HepG2 (cell line): Measurements from ENCODE around the gene RAB1B. TPM values are rescaled to one million over a fixed set of nuclear protein-coding genes. Genes with fewer than 3 reads are reported as not detected.

Source experiments
- ATAC-seq: fragments of 200-7000 bp; cut with Tn5 transposase; 3 replicates; pipeline ENCODE4 v1.9.1; 2020; ENCODE audit warnings: mild to moderate bottlenecking, moderate library complexity
- BruUV-seq: library from RNA; stranded (reverse); fragments of 400-500 nt; replicated peaks from 2 replicates; lab custom pipeline; 2021; lab: Mats Ljungman, UMichigan
- CTCF ChIA-PET: fragments of 300-600 bp; formaldehyde crosslinking; extraction: SDS; loops from one replicate; lab custom pipeline; 2021; ENCODE audit warnings: low total read pairs, inconsistent platforms, low intra/inter-chr PET ratio; lab: Yijun Ruan, JAX
- POLR2A ChIA-PET: fragments of 350-600 bp; sonication (Branson Sonifier 250); formaldehyde crosslinking; loops from one replicate; lab custom pipeline; 2020; ENCODE audit warnings: antibody characterized with exemption, inconsistent platforms; lab: Yijun Ruan, JAX
- DNase-seq: peaks from one replicate; pipeline ENCODE4 v3.0.0-alpha.2; 2015; ENCODE audit warnings: low spot score
- FAIRE-seq: peaks from 3 replicates; lab custom pipeline; 2011; peaks lifted over from hg19 to GRCh38; lab: Jason Lieb, UNC
- H2AFZ ChIP-seq: one replicate; pipeline ENCODE4 v1.6.1; 2011; ENCODE audit warnings: low read length, inconsistent platforms
- H3K27ac ChIP-seq: fragments of 300-600 bp; 3 replicates; pipeline ENCODE4 v1.8.0; 2011; ENCODE audit warnings: mixed run types, mild to moderate bottlenecking, mixed read lengths, low read length, inconsistent platforms; ENCODE audit not compliant: insufficient read depth; ENCODE audit errors: extremely low read length
- H3K27me3 ChIP-seq, 2 experiments: fragments of 200-600 bp in 1 of 2; 2 replicates in 1 of 2; 3 replicates in 1 of 2; pipeline versions ENCODE4 v1.6.0 to v1.8.0; 2011; ENCODE audit warnings: low read length in 2 of 2, mild to moderate bottlenecking in 2 of 2, moderate library complexity in 2 of 2, inconsistent platforms in 1 of 2; ENCODE audit not compliant: insufficient read depth in 2 of 2, control insufficient read depth in 1 of 2
- H3K36me3 ChIP-seq, 2 experiments: fragments of 200-600 bp in 1 of 2; replicated peaks in 1 of 2; 2 replicates in 1 of 2; 3 replicates in 1 of 2; pipeline versions ENCODE4 v1.5.1 to v1.8.0; 2011; ENCODE audit warnings: low read length in 2 of 2, inconsistent platforms in 1 of 2; ENCODE audit not compliant: insufficient read depth in 2 of 2, control insufficient read depth in 1 of 2
- H3K4me1 ChIP-seq: 2 replicates; pipeline ENCODE4 v1.5.1; 2012; ENCODE audit warnings: low read length, inconsistent platforms; ENCODE audit not compliant: insufficient read depth
- H3K4me2 ChIP-seq: 2 replicates; pipeline ENCODE4 v1.6.0; 2011; ENCODE audit warnings: low read depth, low read length, inconsistent platforms
- H3K4me3 ChIP-seq, 3 experiments: fragments of 200-600 bp in 1 of 3; sonication (generic), shearing (Covaris generic) in 1 of 3; replicated peaks in 1 of 3; 2 replicates each; pipeline ENCODE4 v1.5.1; 2011 to 2016; ENCODE audit warnings: low read length in 3 of 3, inconsistent platforms in 2 of 3, low read depth in 2 of 3, mild to moderate bottlenecking in 2 of 3, control low read depth in 1 of 3, mixed read lengths in 1 of 3; ENCODE audit not compliant: insufficient read depth in 1 of 3
- H3K79me2 ChIP-seq: one replicate; pipeline ENCODE4 v1.6.1; 2011; ENCODE audit warnings: low read length, inconsistent platforms; ENCODE audit not compliant: insufficient read depth
- H3K9ac ChIP-seq: 2 replicates; pipeline ENCODE4 v1.6.0; 2011; ENCODE audit warnings: mild to moderate bottlenecking, low read depth, low read length, inconsistent platforms; ENCODE audit not compliant: insufficient read depth
- H3K9me3 ChIP-seq: 2 replicates; pipeline ENCODE4 v1.5.1; 2012; ENCODE audit warnings: mild to moderate bottlenecking, low read length
- H4K20me1 ChIP-seq: 2 replicates; pipeline ENCODE4 v1.6.0; 2011; ENCODE audit warnings: inconsistent platforms, mild to moderate bottlenecking, low read length, moderate library complexity; ENCODE audit not compliant: insufficient read depth
- CENPX ChIP-seq: sonication (generic); formaldehyde crosslinking; IDR thresholded peaks from 2 replicates; pipeline ENCODE4 v1.9.0; 2021; ENCODE audit warnings: mild to moderate bottlenecking, missing genetic modification reagents, moderate library complexity
- GFI1 ChIP-seq: sonication (generic); formaldehyde crosslinking; IDR thresholded peaks from 2 replicates; pipeline ENCODE4 v1.5.0; 2020; ENCODE audit warnings: missing genetic modification reagents, mild to moderate bottlenecking, borderline replicate concordance
- HNF1B ChIP-seq: sonication (generic); formaldehyde crosslinking; IDR thresholded peaks from 2 replicates; pipeline ENCODE4 v1.5.1; 2020; ENCODE audit warnings: mild to moderate bottlenecking, moderate library complexity, missing genetic modification reagents
- HNF4A ChIP-seq: sonication (generic); formaldehyde crosslinking; IDR thresholded peaks from 2 replicates; pipeline ENCODE4 v1.4.0; 2020; ENCODE audit warnings: missing genetic modification reagents
- HOXA9 ChIP-seq: sonication (generic); formaldehyde crosslinking; IDR thresholded peaks from 2 replicates; pipeline ENCODE4 v1.8.1; 2022; ENCODE audit warnings: missing genetic modification reagents, mild to moderate bottlenecking, moderate library complexity, borderline replicate concordance
- NR3C1 ChIP-seq: sonication (generic); formaldehyde crosslinking; IDR thresholded peaks from 2 replicates; pipeline ENCODE4 v1.4.0; 2020; ENCODE audit warnings: missing genetic modification reagents
- RBFOX2 ChIP-seq: fragments of 200-400 bp; formaldehyde crosslinking; IDR thresholded peaks from 2 replicates; pipeline ENCODE4 v1.6.1; 2017; ENCODE audit warnings: low read depth, mild to moderate bottlenecking, low read length
- SNAPC2 ChIP-seq: sonication (generic); formaldehyde crosslinking; IDR thresholded peaks from 2 replicates; pipeline ENCODE4 v1.8.1; 2022; ENCODE audit warnings: mild to moderate bottlenecking, missing genetic modification reagents
- SRSF9 ChIP-seq: fragments of 200-400 bp; formaldehyde crosslinking; IDR thresholded peaks from 2 replicates; pipeline ENCODE4 v1.6.1; 2018; ENCODE audit warnings: borderline replicate concordance, mild to moderate bottlenecking, low read depth, low read length; ENCODE audit not compliant: insufficient read depth, poor library complexity, severe bottlenecking
- ZFP91 ChIP-seq: sonication (generic); formaldehyde crosslinking; IDR thresholded peaks from 2 replicates; pipeline ENCODE4 v1.9.0; 2022; ENCODE audit warnings: missing genetic modification reagents, mild to moderate bottlenecking, borderline replicate concordance
- ZMAT3 ChIP-seq: sonication (generic); formaldehyde crosslinking; conservative IDR thresholded peaks from 2 replicates; pipeline ENCODE4 v1.7.0; 2021; ENCODE audit warnings: missing genetic modification reagents
- ZNF17 ChIP-seq: sonication (generic); formaldehyde crosslinking; IDR thresholded peaks from 2 replicates; pipeline ENCODE4 v1.5.0; 2020; ENCODE audit warnings: mild to moderate bottlenecking, missing genetic modification reagents
- ZNF225 ChIP-seq: sonication (generic); formaldehyde crosslinking; IDR thresholded peaks from 2 replicates; pipeline ENCODE4 v1.4.0; 2020; ENCODE audit warnings: mild to moderate bottlenecking, missing genetic modification reagents
- ZNF687 ChIP-seq: sonication (generic); formaldehyde crosslinking; IDR thresholded peaks from 2 replicates; pipeline ENCODE4 v1.5.1; 2020; ENCODE audit warnings: mild to moderate bottlenecking, missing genetic modification reagents, moderate library complexity
- ZNF749 ChIP-seq: sonication (generic); formaldehyde crosslinking; IDR thresholded peaks from 2 replicates; pipeline ENCODE4 v1.8.0; 2022; ENCODE audit warnings: mild to moderate bottlenecking, missing genetic modification reagents, moderate library complexity, borderline replicate concordance
- WGBS: methylation state at CpG from one replicate; pipeline ENCODE4 v1.1.6; 2017; ENCODE audit warnings: low lambda C conversion rate; 5-methylcytosine and 5-hydroxymethylcytosine counted together
- in situ Hi-C: cut with HindIII; loops from 2 replicates; pipeline ENCODE4 v1.10.0; 2017; ENCODE audit warnings: low pct_unique_long_range_greater_than_20kb; ENCODE audit not compliant: extremely low pct_ligation_motif_present
- intact Hi-C: fragments of 100-400 bp; cut with micrococcal nuclease; formaldehyde crosslinking; loops from one replicate; pipeline ENCODE4 v1.10.0; 2022; ENCODE audit not compliant: unreplicated experiment
- polyA plus RNA-seq, 8 experiments: library from polyadenylated mRNA; depleted of rRNA in 3 of 8; stranded (reverse) in 7 of 8; unstranded in 1 of 8; fragments of >200 nt; fragmentation: Illumina TruSeq in 4 of 8; extraction: Trizol in 4 of 8; gene quantifications; 2 replicates each; pipeline versions ENCODE4 v1.2.1 to v1.2.3, GENCODE V29; 2011 to 2016; ENCODE audit warnings: low read depth in 4 of 8, missing spikeins in 1 of 8, mixed read lengths in 1 of 8; ENCODE audit not compliant: insufficient read depth in 1 of 8
- total RNA-seq, 5 experiments: library from RNA; depleted of rRNA; stranded (reverse); fragments of >200 nt; fragmentation: Illumina TruSeq; extraction: Trizol; gene quantifications; 2 replicates each; pipeline ENCODE4 v1.2.3, GENCODE V29; 2016; ENCODE audit warnings: low read depth in 1 of 5

RAB1B gene
- total and polyA plus RNA-seq, 2 of the 13 experiments (the other 11 are each of a cell fraction or from before 2014, with no cell fraction given) = 77.9 to 87.9 TPM

- Histone ChIP-seq H3K79me2 (peaks cover 9% of the 10 kb centered on the region), H3K27me3 (no peaks in the 10 kb centered on the region; a peak in 1 of 5 replicates), H3K9me3 (no peaks in the 10 kb centered on the region)
- ATAC-seq (no peak), DNase-seq (no peak)
- intact Hi-C loops = no loop called here
- CTCF ChIA-PET = no interaction called here
- no peak for TF ChIP-seq ZMAT3 (CRISPR knock-in tag)
- no peak for TF ChIP-seq SNAPC2 (CRISPR knock-in tag)
- no peak for TF ChIP-seq ZNF687 (CRISPR knock-in tag)
- TF ChIP-seq ZNF225 (CRISPR knock-in tag) = no peak
- no peak for TF ChIP-seq GFI1 (CRISPR knock-in tag)
- no peak for TF ChIP-seq ZFP91 (CRISPR knock-in tag)
- TF ChIP-seq HOXA9 (CRISPR knock-in tag) = no peak
- no peak for TF ChIP-seq ZNF749 (CRISPR knock-in tag)
- TF ChIP-seq HNF1B = no peak
- TF ChIP-seq SRSF9 = no peak
- no peak for TF ChIP-seq RBFOX2
- TF ChIP-seq NR3C1 (CRISPR knock-in tag) = no peak
- TF ChIP-seq ZNF17 (CRISPR knock-in tag) = no peak
- no peak for TF ChIP-seq HNF4A (CRISPR knock-in tag)
- no peak for TF ChIP-seq CENPX
- TF ChIP-seq, all 625 proteins: peak for 0
- no peak for FAIRE-seq
- no TSS peak for BruUV-seq
- no peak overlapping the region for H3K4me3 ChIP-seq
- H4K20me1 ChIP-seq = peaks cover 5% of the 10 kb centered on the region
- WGBS = 87% methylated on average over 6 of the region's 8 CpGs
- peaks cover 2% of the 10 kb centered on the region for H3K4me1 ChIP-seq
- no peak overlapping the region for H2AFZ ChIP-seq
- in situ Hi-C loops = no loop called here
- POLR2A ChIA-PET = no interaction called here
- H3K9ac ChIP-seq = no peak overlapping the region
- H3K27ac ChIP-seq = no peak overlapping the region
- H3K36me3 ChIP-seq = peaks cover 5 to 8% of the 10 kb centered on the region in 2 experiments; a peak in 3 of 5 replicates
- H3K4me2 ChIP-seq = no peak overlapping the region
These were observed 4.1 kb upstream of the RAB1B start for GRCh38 chr11:66264383-66264782.
